Germinal center (tissue), 1 donor: ENCODE data around the gene RNF26.

Source experiments
- DNase-seq: peaks from one replicate; pipeline ENCODE4 v3.0.0; 2012; ENCODE audit warnings: mixed read lengths, low spot score

The RNF26 gene

DNA sequence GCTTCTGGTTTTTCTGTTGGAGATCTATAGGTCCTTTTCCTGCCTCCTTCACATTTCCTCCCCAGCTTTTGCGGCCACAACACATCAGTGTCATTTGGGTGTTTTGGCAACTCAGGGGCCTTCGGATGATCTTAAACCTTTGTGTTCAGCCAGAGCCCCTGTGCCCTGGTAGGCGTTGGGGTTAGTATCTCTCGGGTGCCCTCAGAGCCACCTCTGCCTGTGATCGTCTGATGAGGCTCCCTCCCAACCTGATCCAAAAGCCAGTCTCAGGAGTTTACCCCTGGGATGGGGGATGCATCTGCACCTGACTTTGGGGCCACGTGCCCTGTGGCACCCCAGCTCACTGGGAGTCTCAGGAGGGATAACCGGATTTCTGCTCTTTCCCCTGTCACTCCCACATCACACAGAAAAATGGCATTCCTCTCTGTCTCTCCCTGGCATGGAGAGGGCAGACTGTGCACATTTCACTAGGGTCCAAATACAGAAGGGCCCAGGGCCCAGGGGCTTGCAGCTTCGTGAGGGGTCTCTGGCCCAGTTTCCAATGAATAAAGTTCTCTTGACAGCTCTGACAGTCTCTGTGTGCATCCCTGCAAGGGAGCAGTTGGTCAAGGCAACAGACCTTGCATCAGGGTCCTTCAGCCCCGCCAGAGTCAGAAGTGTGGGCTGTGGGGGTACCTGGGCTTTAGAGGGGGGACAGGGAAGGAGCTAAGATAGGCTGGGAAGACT, 2.6 kb downstream of the RNF26 start:
- no peak for DNase-seq

DNA sequence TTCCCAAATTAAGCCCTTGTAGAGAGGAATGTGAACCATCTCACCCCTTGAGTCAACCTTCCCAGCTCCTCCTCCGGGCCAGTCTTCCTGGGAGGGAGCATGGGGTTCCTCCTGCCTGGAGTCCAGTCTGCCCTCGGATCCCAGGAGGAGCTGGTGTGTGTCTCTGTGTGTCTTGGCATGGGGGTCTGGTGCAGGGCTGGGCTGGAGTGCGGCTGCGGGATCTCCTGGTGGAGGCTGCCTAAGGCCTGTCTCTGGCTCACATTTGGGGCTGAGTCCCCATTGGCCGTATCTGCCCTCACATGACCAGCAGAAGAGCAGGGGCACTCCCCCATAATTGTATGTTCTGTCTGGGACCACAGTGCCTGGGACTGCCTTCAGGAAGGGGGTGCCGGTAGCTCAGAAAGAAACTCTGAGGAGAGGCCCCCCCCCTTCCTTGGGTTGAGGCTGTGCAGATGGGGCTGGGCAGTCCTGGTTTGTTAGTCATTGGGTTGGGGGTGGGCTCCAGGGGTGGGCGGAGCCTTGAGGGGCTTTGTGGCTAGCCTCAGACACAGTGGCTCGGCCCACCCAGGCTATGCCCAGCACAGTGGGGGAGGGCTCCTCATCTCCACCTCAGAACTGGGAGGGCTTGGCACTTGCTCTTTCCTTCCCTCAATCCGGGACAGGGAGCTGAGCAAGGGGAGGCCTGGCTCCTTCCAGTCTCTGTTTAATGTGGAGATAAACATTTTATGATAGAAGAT, 3.4 kb downstream of the RNF26 start:
- no peak for DNase-seq

DNA sequence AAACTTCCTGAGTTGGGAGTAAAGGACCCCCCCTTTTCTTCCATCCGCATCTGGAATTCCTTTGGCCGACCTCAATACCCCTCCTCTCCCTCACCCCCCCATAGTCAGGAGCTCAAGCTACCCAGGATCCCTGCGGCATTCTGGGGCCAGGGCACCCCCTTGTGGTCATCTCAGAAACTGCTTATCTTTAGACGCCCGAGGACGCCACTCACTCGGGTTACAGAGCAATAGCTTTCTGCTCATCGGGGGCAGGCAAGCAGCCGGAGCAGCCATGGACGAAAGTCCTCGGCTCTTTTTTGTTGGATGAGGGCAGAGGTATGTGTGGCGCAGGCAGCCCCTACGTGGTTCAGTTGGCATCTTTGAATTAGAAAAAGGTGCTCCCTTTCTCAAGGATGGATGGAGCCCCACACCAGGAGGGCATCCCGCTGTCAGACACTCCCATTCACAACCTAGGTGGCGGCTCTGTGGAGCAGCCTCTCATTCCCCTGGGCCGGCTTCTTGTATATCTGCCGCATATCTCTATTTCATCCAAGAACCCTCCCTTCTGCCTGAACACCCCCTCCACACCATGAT, 4.1 kb downstream of the RNF26 start:
- DNase-seq: peak; percentile 86

DNA sequence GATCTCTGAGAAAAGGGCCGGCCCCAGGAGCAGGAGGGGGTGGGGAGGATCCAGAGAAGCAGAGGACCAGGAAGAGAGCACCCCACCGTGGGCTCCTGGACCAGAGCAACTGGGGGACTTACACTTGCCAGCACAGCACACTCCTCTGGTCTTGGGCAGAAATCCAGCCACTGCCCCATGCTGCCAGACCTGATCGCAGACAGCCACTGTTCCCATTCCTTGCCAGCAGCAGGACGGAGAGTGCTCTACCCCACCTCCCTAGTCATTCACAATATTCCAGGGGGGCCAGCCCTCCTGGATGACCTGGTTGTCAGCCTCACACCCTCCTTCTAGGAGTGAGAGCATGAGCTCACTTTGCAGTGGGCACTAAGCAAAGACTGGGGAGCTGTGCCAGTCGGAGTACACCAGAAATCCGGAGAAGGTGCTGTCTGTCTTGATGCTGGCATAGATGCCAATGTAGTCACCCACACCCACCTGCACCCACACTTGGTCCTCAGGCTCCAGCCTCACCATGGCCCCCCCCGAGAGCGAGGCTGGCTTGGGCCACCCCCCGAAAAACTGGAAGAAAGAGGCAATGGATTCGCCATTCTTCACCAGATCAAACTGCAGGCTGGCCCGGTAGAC, 4.8 kb downstream of the RNF26 start:
- DNase-seq: no peak

DNA sequence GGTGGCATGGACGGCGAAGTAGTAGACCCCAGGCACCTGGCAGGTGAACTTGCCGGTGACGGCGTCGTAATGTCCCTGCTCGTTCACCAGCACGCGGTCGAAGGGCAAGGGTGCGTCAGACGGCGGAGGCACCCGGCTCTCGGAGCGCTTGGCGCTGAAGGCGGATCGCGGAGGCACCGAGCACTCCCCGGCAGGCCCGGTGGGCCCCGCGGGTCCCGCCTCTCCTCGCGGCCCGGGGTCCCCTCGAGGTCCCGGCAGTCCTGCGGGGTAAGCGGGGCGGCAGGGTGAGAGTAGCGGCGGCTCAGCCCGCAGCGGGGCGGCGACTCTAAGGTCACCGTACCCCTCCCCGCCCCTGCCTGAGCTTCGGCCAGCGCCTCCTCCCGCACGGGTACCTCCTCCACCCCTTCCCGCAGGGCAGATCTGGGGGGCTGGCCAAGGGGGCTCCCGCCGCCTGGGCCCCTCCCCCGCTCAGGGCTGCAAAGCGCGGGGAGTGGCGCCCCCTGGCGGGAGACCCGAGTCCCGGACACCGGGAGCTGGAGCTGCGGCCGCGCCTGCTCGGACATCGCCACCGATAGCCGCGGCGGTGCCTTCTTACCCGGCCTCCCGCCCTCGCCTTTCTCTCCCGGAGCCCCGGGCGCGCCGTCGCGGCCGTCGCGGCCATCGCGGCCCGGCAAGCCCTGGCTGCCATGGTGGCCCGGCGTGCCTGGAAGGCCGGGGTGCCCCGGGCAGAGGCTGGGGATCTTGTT, 5.4 kb downstream of the RNF26 start:
- DNase-seq: no peak

DNA sequence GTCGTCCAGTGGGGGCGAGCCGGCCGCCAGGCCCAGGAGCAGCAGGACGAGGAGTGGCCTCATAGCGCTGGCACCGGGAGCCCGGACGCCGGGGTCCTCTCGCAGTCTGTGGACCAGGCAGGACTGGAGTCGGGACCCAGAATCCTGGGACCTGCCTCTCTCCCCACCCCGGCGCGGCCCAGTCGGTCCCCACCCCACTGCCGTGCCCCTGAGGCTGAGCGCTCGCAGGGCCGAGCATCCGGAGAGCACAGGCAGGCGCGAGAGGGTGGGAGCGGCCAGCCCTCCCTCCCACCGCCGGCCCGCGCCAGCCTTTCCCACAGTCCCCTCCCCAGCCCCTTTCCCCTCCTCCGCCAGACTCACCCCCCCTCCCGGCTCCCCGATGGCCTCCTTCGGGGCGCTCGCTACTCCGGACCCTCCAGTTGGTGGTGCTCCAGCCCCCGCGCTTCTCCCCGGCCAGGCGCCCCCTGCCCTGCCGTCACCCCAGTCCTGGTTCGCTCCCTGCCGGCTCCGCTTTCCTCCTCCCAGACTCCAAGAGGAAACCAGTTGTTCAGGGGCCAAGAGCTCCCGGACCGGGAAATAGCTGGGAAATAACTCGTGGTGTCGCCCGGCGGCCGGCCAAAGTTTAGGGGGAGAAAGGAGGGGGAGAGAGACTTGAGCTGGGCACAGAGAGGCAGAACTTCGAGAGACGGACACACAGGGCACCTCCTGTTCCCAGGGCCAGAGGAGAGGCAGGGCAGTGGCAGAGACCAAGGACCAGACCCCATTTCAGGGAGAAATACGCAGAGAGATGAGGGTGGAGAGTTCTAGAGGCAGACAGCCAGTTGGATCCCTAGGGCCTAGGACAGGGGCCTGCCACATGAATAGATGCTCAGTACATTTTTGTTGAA, 6.3 kb downstream of the RNF26 start, which contains the start of gene C1QTNF5:
TSS of gene C1QTNF5 (minus strand) at position 549 of the 887 bp plus-strand sequence. CDS start at position 63, 486 bp downstream.
- no peak for DNase-seq

- DNase-seq: no peak
These were observed 7.1 kb downstream of the RNF26 start for GRCh38 chr11:119341222-119342022.

GRCh38 chr11:119342023-119342300, 7.6 kb downstream of the RNF26 start:
- DNase-seq: no peak

DNA sequence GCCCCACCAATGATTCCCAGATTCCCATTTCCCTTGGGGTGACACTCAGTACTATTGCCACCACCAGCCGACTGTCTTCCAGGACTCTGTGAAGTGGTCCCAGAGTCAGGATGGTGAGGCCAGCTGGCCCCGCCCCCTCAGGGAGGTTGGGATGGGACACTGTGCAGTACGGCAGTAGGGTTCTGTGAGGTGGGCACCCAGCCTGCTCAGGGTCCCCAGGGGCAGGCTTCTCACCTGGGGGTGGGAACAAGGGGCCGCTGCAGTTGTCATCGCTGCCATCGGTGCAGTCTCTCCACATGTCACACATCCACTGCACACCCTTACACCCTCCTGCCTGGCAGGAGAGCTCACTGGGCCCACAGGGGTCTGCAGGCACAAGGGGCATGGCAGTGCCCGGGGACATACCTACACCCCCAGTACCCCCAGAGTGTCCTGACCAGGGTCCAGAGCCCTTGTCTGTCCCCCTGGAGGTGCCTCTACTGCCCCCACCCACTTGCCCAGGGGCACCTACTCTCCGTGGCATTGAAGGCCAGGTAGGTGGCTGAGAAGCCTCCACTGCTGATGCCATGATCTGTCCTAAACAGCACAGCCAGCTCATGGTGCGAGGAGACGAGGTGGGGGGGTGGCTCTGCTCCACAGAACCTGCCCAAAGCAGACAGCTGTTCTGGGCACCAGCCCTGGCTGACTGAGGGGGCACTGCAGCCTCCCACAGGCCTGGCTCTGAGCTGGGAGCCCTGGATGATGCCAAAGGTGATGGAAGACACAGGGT, 8.2 kb downstream of the RNF26 start:
- DNase-seq: no peak

- DNase-seq: no peak
These were observed 9.4 kb downstream of the RNF26 start for GRCh38 chr11:119343726-119344125.

DNA sequence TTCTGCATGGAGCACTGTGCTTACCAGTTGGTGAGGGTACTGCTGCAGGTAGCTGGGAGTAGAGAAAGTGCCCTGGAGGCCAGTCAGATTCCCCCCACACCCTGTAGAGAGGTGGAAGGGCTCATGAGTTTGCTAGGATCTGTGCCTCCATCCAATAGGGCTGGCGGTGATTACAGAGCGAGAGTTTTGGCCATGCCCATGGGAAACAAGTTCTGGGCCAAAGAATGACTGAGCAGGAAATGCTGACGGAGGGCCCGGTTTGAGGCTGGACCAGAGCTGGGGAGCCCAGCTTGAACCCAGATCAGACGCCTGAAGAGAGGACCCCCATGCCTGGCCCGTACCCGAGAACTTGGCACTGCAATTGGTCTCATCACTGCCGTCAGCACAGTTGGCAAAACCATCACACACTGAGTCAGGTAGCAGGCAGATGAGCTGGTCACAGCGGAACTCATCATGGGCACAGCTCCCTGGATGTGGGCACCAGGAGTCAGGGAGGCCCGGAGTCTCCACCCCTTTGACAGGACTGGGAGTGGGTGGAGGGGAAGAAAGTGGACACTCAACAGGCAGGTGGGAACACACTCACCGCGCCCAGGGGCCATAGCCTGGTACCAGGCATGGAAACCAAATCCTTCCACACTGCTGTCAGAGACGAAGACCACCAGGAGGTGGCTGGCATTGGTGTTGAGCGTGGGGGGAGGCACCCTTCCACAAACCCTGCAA, 10.1 kb downstream of the RNF26 start:
- no peak for DNase-seq

DNA sequence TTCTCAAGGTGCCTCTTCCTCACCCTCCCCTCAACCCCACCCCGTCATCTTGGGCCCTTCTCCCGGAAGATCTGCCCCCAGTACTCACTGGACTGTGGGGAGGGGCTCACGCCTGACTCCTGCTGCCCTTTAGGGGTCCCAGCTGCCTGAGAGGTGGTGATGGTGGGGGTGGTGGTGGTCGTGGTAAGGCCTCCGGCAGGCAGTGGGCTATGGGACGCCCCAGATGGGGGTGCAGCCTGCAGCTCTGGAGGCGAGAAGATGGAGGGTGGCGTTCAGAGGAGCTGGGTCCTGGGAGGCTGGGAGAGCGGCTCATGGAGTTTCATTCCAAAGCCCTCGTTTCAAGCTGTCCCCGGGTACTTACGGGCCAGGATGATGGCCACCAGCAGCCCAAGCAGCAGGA, 11.4 kb downstream of the RNF26 start:
- no peak for DNase-seq

DNA sequence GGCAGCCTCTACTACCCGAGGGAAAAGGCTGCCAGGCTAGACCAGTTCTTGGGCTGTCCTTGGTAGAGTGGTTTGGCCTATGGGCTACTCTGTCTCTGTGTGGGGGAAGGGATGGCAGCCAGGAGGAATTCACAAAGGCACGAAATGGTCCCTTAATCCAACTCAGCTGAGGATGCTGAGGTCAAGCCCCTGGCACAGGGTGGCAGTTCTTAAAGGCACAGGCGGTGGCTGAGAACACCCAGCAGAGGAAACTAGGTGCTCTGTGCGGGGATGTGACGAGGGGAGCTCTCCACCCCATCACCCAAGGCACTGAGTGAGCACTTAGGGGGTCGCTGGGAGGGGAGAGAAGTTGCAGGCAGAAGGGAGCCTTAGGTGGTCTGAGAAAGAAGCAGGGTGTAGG, 12.3 kb downstream of the RNF26 start, which contains the start of gene MFRP:
TSS of gene MFRP (minus strand) at position 101 of the 400 bp plus-strand sequence. CDS start 192 bp downstream, outside the sequence.
- no peak for DNase-seq

DNA sequence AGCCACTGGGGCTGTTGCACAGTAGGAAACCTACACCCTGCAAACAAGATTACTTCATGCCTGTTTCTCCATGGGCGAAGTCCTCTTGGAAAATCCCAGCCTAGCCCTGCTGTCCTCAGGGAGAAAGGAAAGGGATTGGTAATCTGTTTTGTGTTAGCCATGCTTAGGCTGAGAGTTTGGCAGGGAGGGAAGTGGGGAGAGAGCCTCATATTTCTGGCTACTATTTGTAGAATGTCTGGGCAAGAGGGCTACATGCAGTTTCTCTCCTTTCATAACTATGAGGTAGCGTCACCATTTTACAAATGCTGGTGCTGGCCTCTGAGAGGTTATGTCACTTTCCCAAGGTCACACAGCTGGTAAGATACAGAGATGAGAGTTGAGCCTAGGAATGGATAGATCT, 12.9 kb downstream of the RNF26 start:
- DNase-seq: no peak

- no peak for DNase-seq
These were observed 13.7 kb downstream of the RNF26 start for GRCh38 chr11:119347940-119348605.

GRCh38 chr11:119350302-119350701, 16.0 kb downstream of the RNF26 start:
- DNase-seq: no peak

DNA sequence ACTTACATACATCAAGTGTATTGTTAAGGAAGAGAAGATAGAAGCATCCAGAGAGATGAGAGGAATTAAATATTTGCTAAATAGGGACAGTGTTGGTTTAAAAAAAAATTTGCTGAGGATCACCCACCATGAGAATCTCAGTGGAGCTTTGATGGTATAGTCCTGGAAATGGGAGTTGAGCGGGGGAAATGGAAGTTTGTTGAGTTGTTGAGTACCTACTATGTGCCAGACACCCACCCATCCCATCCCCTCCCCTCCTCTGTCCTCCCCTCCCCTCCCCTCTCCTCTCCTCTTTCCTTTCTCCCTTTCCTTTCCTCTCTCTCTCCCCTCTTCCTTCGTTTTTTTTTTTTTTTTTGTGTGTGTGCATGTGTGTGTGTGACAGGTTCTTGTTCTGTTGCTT, 16.9 kb downstream of the RNF26 start:
- no peak for DNase-seq

- DNase-seq: no peak
These were observed 18.5 kb downstream of the RNF26 start for GRCh38 chr11:119352857-119353260.
